HCT116 (cell line): Measurements from ENCODE around the gene TTC1. TPM values are rescaled to one million over a fixed set of nuclear protein-coding genes. Genes with fewer than 3 reads are reported as not detected.

Experiments used
- ATAC-seq: fragments of 200-7000 bp; cut with Tn5 transposase; 2 replicates; pipeline ENCODE4 v1.9.1; 2020; ENCODE audit warnings: mild to moderate bottlenecking, moderate library complexity
- BruUV-seq: library from RNA; stranded (reverse); fragments of 400-500 nt; replicated peaks from 2 replicates; lab custom pipeline; 2021; lab: Mats Ljungman, UMichigan
- CTCF ChIA-PET: fragments of 300-600 bp; sonication (Branson Sonifier 250); formaldehyde crosslinking; loops from one replicate; lab custom pipeline; 2021; ENCODE audit warnings: antibody characterized with exemption; lab: Charles Lee
- POLR2A ChIA-PET: fragments of 300-600, 350-600 bp; sonication (Branson Sonifier 250); formaldehyde crosslinking; loops from one replicate; lab custom pipeline; 2021; ENCODE audit warnings: antibody characterized with exemption; lab: Charles Lee
- RAD21 ChIA-PET, 2 experiments: fragments of 300-600 bp; sonication (Branson Sonifier 250); formaldehyde crosslinking; loops; one replicate each; lab custom pipeline; 2023; ENCODE audit warnings: low total read pairs in 2 of 2; ENCODE audit not compliant: uncharacterized antibody in 2 of 2, unreplicated experiment in 2 of 2, low non-redundant PET in 1 of 2; lab: Charles Lee
- DNase-seq: peaks from one replicate; pipeline ENCODE4 v3.0.0-alpha.2; 2010; ENCODE audit warnings: low read depth, low spot score
- H2AFZ ChIP-seq: fragments of 200-600 bp; shearing (Covaris generic), sonication (generic); 2 replicates; pipeline ENCODE4 v1.6.1; 2017; ENCODE audit warnings: low read depth, mixed run types, mixed read lengths, antibody characterized with exemption, low read length; ENCODE audit not compliant: poor library complexity, severe bottlenecking
- H3K27ac ChIP-seq: 2 replicates; pipeline ENCODE4 v1.5.1; 2012; ENCODE audit warnings: low read depth, low read length
- H3K27me3 ChIP-seq: fragments of 200-600 bp; sonication (generic); 2 replicates; pipeline ENCODE4 v1.6.1; 2016; ENCODE audit warnings: mixed run types, low read length, mixed read lengths; ENCODE audit not compliant: insufficient read depth
- H3K36me3 ChIP-seq, 2 experiments: fragments of 200-500 bp in 1 of 2; fragments of 200-600 bp in 1 of 2; sonication (Bioruptor generic) in 1 of 2; sonication (generic) in 1 of 2; 2 replicates each; pipeline versions ENCODE4 v1.5.1 to v1.6.1; 2014 to 2016; ENCODE audit warnings: low read length in 2 of 2, inconsistent platforms in 1 of 2, mixed read lengths in 1 of 2, mixed run types in 1 of 2; ENCODE audit not compliant: insufficient read depth in 2 of 2, control insufficient read depth in 1 of 2
- H3K4me1 ChIP-seq, 2 experiments: fragments of 200-600 bp in 1 of 2; sonication (generic) in 1 of 2; 2 replicates each; pipeline versions ENCODE4 v1.5.1 to v1.6.1; 2012 to 2017; ENCODE audit warnings: low read length in 2 of 2, inconsistent platforms in 1 of 2, mild to moderate bottlenecking in 1 of 2, mixed read lengths in 1 of 2, mixed run types in 1 of 2, moderate library complexity in 1 of 2; ENCODE audit not compliant: insufficient read depth in 2 of 2, control insufficient read depth in 1 of 2
- H3K4me2 ChIP-seq: fragments of 200-600 bp; sonication (generic); 2 replicates; pipeline ENCODE4 v1.6.1; 2017; ENCODE audit warnings: mixed run types, low read length, mixed read lengths
- H3K4me3 ChIP-seq, 2 experiments: fragments of 200-600 bp in 1 of 2; sonication (generic) in 1 of 2; replicated peaks in 1 of 2; 2 replicates each; pipeline ENCODE4 v1.5.1; 2011 to 2016; ENCODE audit warnings: low read length in 2 of 2, control low read depth in 1 of 2, low read depth in 1 of 2, mild to moderate bottlenecking in 1 of 2, mixed read lengths in 1 of 2, mixed run types in 1 of 2
- H3K79me2 ChIP-seq: fragments of 200-600 bp; sonication (generic); 2 replicates; pipeline ENCODE4 v1.6.1; 2017; ENCODE audit warnings: mild to moderate bottlenecking, mixed run types, low read length, moderate library complexity, mixed read lengths; ENCODE audit not compliant: insufficient read depth
- H3K9ac ChIP-seq: fragments of 200-600 bp; sonication (generic); 2 replicates; pipeline ENCODE4 v1.6.1; 2016; ENCODE audit warnings: low read length, mixed read lengths
- H3K9me2 ChIP-seq: fragments of 200-600 bp; sonication (generic), shearing (Covaris generic); 2 replicates; pipeline ENCODE4 v1.6.1; 2017; ENCODE audit warnings: mixed run types, mild to moderate bottlenecking, moderate library complexity; ENCODE audit not compliant: insufficient read depth
- H3K9me3 ChIP-seq, 2 experiments: fragments of 200-500 bp in 1 of 2; fragments of 200-600 bp in 1 of 2; sonication (Bioruptor generic) in 1 of 2; sonication (generic) in 1 of 2; 2 replicates each; pipeline ENCODE4 v1.6.1; 2014 to 2017; ENCODE audit warnings: low read length in 2 of 2, mixed read lengths in 2 of 2, inconsistent platforms in 1 of 2, low read depth in 1 of 2, mild to moderate bottlenecking in 1 of 2, mixed run types in 1 of 2, moderate library complexity in 1 of 2; ENCODE audit not compliant: control insufficient read depth in 1 of 2, insufficient read depth in 1 of 2
- H4K20me1 ChIP-seq: fragments of 200-600 bp; sonication (generic), shearing (Covaris generic); 2 replicates; pipeline ENCODE4 v1.6.1; 2017; ENCODE audit warnings: mixed run types, mild to moderate bottlenecking, moderate library complexity; ENCODE audit not compliant: insufficient read depth
- CBX3 ChIP-seq: IDR thresholded peaks from 2 replicates; pipeline ENCODE4 v1.6.1; 2012; ENCODE audit warnings: low read depth
- CEBPB ChIP-seq: IDR thresholded peaks from 2 replicates; pipeline ENCODE4 v1.6.1; 2012; ENCODE audit warnings: low read depth
- CTCF ChIP-seq, 3 experiments: fragments of 200-600 bp in 1 of 3; sonication (generic) in 1 of 3; IDR thresholded peaks in 2 of 3; conservative IDR thresholded peaks in 1 of 3; 2 replicates each; pipeline ENCODE4 v1.5.1; 2012 to 2017; ENCODE audit warnings: low read depth in 2 of 3, low read length in 2 of 3, antibody characterized with exemption in 1 of 3, borderline replicate concordance in 1 of 3, control low read depth in 1 of 3, mild to moderate bottlenecking in 1 of 3, mixed read lengths in 1 of 3, mixed run types in 1 of 3, moderate library complexity in 1 of 3; ENCODE audit not compliant: insufficient read depth in 1 of 3
- EZH2 ChIP-seq: fragments of 200-600 bp; sonication (generic); IDR thresholded peaks from 2 replicates; pipeline ENCODE4 v1.6.1; 2017; ENCODE audit warnings: antibody characterized with exemption, mixed run types
- MAX ChIP-seq: IDR thresholded peaks from 2 replicates; pipeline ENCODE4 v1.6.1; 2012
- POLR2AphosphoS5 ChIP-seq: IDR thresholded peaks from 2 replicates; pipeline ENCODE4 v1.6.1; 2011; ENCODE audit warnings: mild to moderate bottlenecking, low read depth, low read length, moderate library complexity
- RAD21 ChIP-seq: IDR thresholded peaks from 2 replicates; pipeline ENCODE4 v1.6.1; 2012; ENCODE audit warnings: low read depth, mild to moderate bottlenecking
- YY1 ChIP-seq: IDR thresholded peaks from 2 replicates; pipeline ENCODE4 v1.6.1; 2011; ENCODE audit warnings: low read length, low read depth, moderate library complexity, mild to moderate bottlenecking; ENCODE audit not compliant: insufficient replicate concordance; ENCODE audit errors: extremely low read depth
- intact Hi-C: fragments of 100-400 bp; cut with micrococcal nuclease; formaldehyde crosslinking; loops from 2 replicates; pipeline ENCODE4 v1.10.0; 2022
- total RNA-seq: library from RNA; stranded (reverse); gene quantifications from one replicate; pipeline ENCODE4 v1.2.1, GENCODE V29; 2021; ENCODE audit not compliant: unreplicated experiment

Gene TTC1
- total RNA-seq, 1 experiment from 2014 or later, result 48.1 TPM

DNA sequence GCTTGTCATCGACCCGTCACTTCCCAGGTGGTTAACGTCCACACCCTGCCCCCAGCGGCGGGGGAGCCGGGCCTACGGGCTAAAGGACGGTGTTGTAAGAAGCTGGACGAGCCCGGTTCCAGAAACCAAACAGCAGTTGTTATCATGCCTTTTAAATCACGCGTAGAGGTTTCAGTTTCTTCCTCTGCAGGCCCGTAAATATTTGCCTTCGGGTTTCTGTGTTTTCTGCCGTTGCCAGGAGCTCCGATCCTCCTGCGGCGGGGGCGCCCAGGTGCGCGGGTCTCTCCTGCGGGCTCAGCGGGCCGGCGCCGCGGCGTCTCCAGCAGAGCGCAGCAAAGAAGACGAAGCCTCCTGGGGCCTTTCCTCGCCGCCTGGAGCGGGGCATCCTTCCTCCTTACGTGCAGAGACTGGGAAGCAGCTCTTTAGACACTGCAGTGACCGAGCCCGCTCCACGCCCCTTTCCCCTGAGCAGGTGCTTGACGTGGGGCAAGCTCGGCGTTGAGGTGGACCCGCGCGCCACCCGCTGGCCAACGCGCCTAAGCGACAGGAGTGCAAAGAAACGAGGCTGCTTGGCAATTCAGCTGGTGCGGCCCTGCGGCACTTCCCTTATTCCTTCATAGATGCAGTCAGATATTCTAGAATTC is 21.8 kb upstream of the TTC1 start:
- CTCF ChIA-PET, result interaction anchor here (0.7 to 2.8 kb wide), 20 partner anchors 8 to 830 kb away, joined by 3 to 57 read pairs (median 4); no protein-coding TSS in a partner anchor
- Histone ChIP-seq H3K4me3 (peak overlapping the region; percentile 41 to 56), H4K20me1 (no peaks in the 10 kb centered on the region), H3K9ac (no peak overlapping the region), H3K27ac (no peak overlapping the region), H2AFZ (peak overlapping the region; percentile 97), H3K4me2 (peak overlapping the region; percentile 85), H3K4me1 (peaks cover 0 to 19% of the 10 kb centered on the region in 2 experiments; a peak in 2 of 4 replicates), H3K27me3 (peaks cover 14% of the 10 kb centered on the region; the same call in 1 of the 2 replicates), H3K9me2 (no peaks in the 10 kb centered on the region), H3K36me3 (no peaks in the 10 kb centered on the region), H3K9me3 (no peaks in the 10 kb centered on the region), H3K79me2 (no peaks in the 10 kb centered on the region)
- peak; percentile 98 for ATAC-seq
- no TSS peak for BruUV-seq
- POLR2A ChIA-PET, result no interaction called here
- intact Hi-C loops, result loop anchor here (1.0 to 10.0 kb wide), 9 partner anchors 212 to 1290 kb away; partner anchors contain the start of gene IL12B
- no peak for TF ChIP-seq CEBPB
- TF ChIP-seq CBX3, result 0 out of 2 replicates have a peak, but pooled peaks have one; percentile 45
- no peak for TF ChIP-seq POLR2AphosphoS5
- TF ChIP-seq EZH2, result no peak
- peak; percentile 35 for TF ChIP-seq YY1
- TF ChIP-seq MAX, result peak; percentile 54
- peak; percentile 98 for TF ChIP-seq RAD21
- peak; percentile 85 to 87 (median 85) for TF ChIP-seq CTCF (IDR thresholded peaks at IDR 0.05 in 2 of 3, conservative IDR thresholded peaks at IDR 0.05 in 1 of 3; ENCODE audit: borderline replicate concordance in 1 of 3, insufficient read depth in 1 of 3, low read depth in 2 of 3, low read length in 2 of 3)
- RAD21 ChIA-PET, result interaction anchor here (0.6 to 1.7 kb wide), 12 partner anchors 14 to 701 kb away, joined by 3 to 9 read pairs (median 3); no protein-coding TSS in a partner anchor
- peak; percentile 57 for DNase-seq
